ENCODE data around the gene UBP1. TPM values are rescaled to one million over a fixed set of nuclear protein-coding genes. Genes with fewer than 3 reads are reported as not detected.

UBP1 gene, protein sequence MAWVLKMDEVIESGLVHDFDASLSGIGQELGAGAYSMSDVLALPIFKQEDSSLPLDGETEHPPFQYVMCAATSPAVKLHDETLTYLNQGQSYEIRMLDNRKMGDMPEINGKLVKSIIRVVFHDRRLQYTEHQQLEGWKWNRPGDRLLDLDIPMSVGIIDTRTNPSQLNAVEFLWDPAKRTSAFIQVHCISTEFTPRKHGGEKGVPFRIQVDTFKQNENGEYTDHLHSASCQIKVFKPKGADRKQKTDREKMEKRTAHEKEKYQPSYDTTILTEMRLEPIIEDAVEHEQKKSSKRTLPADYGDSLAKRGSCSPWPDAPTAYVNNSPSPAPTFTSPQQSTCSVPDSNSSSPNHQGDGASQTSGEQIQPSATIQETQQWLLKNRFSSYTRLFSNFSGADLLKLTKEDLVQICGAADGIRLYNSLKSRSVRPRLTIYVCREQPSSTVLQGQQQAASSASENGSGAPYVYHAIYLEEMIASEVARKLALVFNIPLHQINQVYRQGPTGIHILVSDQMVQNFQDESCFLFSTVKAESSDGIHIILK
- total RNA-seq (2021) (47.9 and 50.4 TPM in 2 replicates), Bru-seq, nascent RNA (percentile 91 among the genes with signal in this experiment), BruChase-seq, experiment 1, labeled RNA remaining after a 2-hour chase (percentile 91 among the genes with signal in this experiment), BruChase-seq, experiment 2, labeled RNA remaining after a 6-hour chase (percentile 89 among the genes with signal in this experiment)
- long read RNA-seq, full-length matches to known transcripts: 16 of 31 reads
- long read RNA-seq, partial matches to known transcripts: 1 of 31 reads
- long read RNA-seq, other reads (novel, unspliced or antisense): 14 of 31 reads

DNA sequence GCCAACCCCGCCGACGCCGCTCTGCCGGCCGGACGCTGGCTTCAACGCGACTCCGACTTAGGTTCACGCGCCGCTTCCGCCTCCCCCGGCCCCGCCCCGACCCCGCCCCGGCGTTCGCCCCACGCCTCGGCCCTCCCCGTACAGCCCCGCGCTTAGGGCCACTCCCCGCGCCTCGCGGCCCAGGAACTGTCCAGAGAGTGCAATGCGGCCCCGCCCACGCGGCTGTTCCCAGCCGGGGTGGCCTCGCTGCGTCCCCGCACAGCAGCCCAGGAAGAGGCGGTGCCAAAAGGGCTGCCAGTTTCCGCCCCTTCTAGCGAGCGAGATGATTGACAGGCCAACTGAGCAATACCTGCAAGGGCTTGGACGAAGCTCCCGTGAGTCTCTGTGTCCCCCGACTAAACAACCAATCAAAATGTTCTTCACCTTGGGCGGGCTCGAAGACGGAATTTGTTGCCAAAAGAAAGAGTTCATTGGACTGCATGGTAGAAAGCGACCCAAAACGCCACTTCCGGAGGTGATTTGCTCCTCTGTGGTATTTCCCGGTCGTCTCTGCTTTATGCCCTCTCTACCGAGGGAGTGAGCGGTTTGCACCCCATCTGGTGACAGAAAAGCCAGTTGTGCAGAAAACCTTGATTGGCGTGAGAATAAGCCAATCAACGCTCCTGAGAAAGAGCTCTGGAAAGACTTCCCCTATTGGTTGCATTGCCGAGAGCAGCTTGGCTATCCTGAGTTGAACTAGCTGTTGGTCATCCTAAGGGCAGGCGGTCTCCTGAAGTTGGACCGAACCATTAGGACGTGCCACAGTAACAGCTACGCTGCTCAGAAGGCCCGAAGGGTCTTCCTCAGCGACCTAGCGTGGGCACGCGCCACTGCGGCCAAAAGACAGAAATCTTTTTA lies at the start of gene UBP1:
UBP1 (minus strand) TSS at position 78 of the 897 bp plus-strand sequence. CDS start 557 bp downstream, outside the sequence.
- peaks cover 23% of the 10 kb centered on the region; the same call in 1 of the 2 replicates for H3F3A ChIP-seq (ENCODE audit: insufficient read depth, low read depth)
- H3K9me3 ChIP-seq (ENCODE audit: insufficient read depth, low read depth): no peaks in the 10 kb centered on the region
- ChIA-PET POLR2A (ENCODE audit: unreplicated experiment) (interaction anchor here (0.5 to 0.7 kb wide), 6 partner anchors 9 to 405 kb away, joined by 4 to 9 read pairs (median 4); no protein-coding TSS in a partner anchor), CTCF (interaction anchor here (0.6 to 1.4 kb wide), 5 partner anchors 68 to 1527 kb away, joined by 4 to 11 read pairs (median 4); no protein-coding TSS in a partner anchor)
- peak within 1 kb of the TSS; percentile 88 for H3K27ac ChIP-seq
- peak; percentile 97 to 99 for DNase-seq
- no peaks in the 10 kb centered on the region for H3K27me3 ChIP-seq (ENCODE audit: insufficient read depth, low read depth)
- H4K20me1 ChIP-seq (ENCODE audit: insufficient read depth): peaks cover 12% of the 10 kb centered on the region; the same call in 1 of the 2 replicates
- intact Hi-C loops (cut with micrococcal nuclease; ENCODE audit: unreplicated experiment): loop anchor here (2.0 to 10.0 kb wide), 4 partner anchors 138 to 357 kb away; partner anchors contain the start of genes CLASP2, CRTAP and PDCD6IP
- peaks cover 42% of the 10 kb centered on the region for H3K79me2 ChIP-seq (ENCODE audit: low read depth)
- H3K4me3 ChIP-seq: peak within 1 kb of the TSS; percentile 78
- H3K4me1 ChIP-seq (replicated peaks; ENCODE audit: insufficient read depth): peaks cover 17% of the 10 kb centered on the region
- TF ChIP-seq, protein P1, sequence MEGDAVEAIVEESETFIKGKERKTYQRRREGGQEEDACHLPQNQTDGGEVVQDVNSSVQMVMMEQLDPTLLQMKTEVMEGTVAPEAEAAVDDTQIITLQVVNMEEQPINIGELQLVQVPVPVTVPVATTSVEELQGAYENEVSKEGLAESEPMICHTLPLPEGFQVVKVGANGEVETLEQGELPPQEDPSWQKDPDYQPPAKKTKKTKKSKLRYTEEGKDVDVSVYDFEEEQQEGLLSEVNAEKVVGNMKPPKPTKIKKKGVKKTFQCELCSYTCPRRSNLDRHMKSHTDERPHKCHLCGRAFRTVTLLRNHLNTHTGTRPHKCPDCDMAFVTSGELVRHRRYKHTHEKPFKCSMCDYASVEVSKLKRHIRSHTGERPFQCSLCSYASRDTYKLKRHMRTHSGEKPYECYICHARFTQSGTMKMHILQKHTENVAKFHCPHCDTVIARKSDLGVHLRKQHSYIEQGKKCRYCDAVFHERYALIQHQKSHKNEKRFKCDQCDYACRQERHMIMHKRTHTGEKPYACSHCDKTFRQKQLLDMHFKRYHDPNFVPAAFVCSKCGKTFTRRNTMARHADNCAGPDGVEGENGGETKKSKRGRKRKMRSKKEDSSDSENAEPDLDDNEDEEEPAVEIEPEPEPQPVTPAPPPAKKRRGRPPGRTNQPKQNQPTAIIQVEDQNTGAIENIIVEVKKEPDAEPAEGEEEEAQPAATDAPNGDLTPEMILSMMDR (conservative IDR thresholded peaks at IDR 0.05): no peak
- TF ChIP-seq EZH2 (IDR thresholded peaks at IDR 0.05; ENCODE audit: low read depth): no peak
- no peaks in the 10 kb centered on the region for H3K9me2 ChIP-seq (ENCODE audit: insufficient read depth)
- H3K36me3 ChIP-seq (ENCODE audit: low read depth): no peaks in the 10 kb centered on the region
- H2AFZ ChIP-seq: peak within 1 kb of the TSS; percentile 88
- BruUV-seq (replicated peaks): no TSS peak
- H3K4me2 ChIP-seq: peak within 1 kb of the TSS; percentile 88

DNA sequence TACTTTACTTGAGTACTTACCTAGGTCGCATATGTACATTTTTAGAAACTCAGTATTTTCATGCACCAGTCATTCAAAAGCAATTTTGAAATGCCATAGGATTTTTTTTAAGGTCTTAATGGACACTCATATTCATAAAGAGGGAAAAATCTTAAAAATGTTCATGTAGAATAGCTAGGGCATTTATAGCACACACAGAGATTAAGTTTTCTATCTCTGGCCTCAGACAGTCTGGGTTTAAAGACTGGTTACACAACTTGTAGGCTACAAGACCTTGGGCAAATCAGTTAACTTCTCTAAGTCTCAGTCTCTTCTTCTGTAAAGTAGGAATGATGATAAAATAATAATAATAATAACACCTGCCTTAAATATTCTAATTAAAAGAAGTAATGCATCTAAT lies 48.5 kb upstream of the UBP1 start:
- Histone ChIP-seq H3K4me2 (no peak overlapping the region), H3K36me3 (ENCODE audit: low read depth) (no peaks in the 10 kb centered on the region), H3K4me1 (replicated peaks; ENCODE audit: insufficient read depth) (no peaks in the 10 kb centered on the region), H3K9me2 (ENCODE audit: insufficient read depth) (no peaks in the 10 kb centered on the region), H3K79me2 (ENCODE audit: low read depth) (no peaks in the 10 kb centered on the region), H4K20me1 (ENCODE audit: insufficient read depth) (no peaks in the 10 kb centered on the region), H3F3A (ENCODE audit: insufficient read depth, low read depth) (no peaks in the 10 kb centered on the region), H3K4me3 (no peak overlapping the region), H2AFZ (no peak overlapping the region), H3K27ac (no peak overlapping the region), H3K9me3 (ENCODE audit: insufficient read depth, low read depth) (no peaks in the 10 kb centered on the region), H3K27me3 (ENCODE audit: insufficient read depth, low read depth) (no peaks in the 10 kb centered on the region)
- BruUV-seq (replicated peaks): no TSS peak
- ChIA-PET CTCF (no interaction called here), POLR2A (ENCODE audit: unreplicated experiment) (no interaction called here)
- DNase-seq: no peak
- intact Hi-C loops (cut with micrococcal nuclease; ENCODE audit: unreplicated experiment): no loop called here
- TF ChIP-seq EZH2 (IDR thresholded peaks at IDR 0.05; ENCODE audit: low read depth): no peak
- TF ChIP-seq, protein P1 (conservative IDR thresholded peaks at IDR 0.05): no peak

Data from PC-9 (cell line).